Measurements from ENCODE around the gene RBM33. TPM values are rescaled to one million over a fixed set of nuclear protein-coding genes. Genes with fewer than 3 reads are reported as not detected.

RBM33 gene
- total and polyA plus RNA-seq, 2 of the 8 experiments (the other 6 are each of a cell fraction or from before 2014, with no cell fraction given) = 16.5 to 64.6 TPM

- H3K23ac ChIP-seq (ENCODE audit: insufficient read length) = no peak overlapping the region
- FAIRE-seq (no peak), DNase-seq (ENCODE audit: low read depth in 1 of 2, low spot score in 2 of 2) (no peak)
- no peak overlapping the region for H4K5ac ChIP-seq (ENCODE audit: insufficient read length, low read depth, low read length)
- CTCF ChIA-PET (ENCODE audit: partially characterized antibody) = interaction anchor here (1.0 to 1.2 kb wide), 4 partner anchors 12 to 828 kb away, joined by 3 to 5 read pairs (median 3); no protein-coding TSS in a partner anchor
- H3K14ac ChIP-seq (ENCODE audit: insufficient read length) = no peak overlapping the region
- no peak overlapping the region for H2BK120ac ChIP-seq (replicated peaks; ENCODE audit: low read depth, low read length)
- H2BK12ac ChIP-seq (ENCODE audit: low read depth, low read length) = peak overlapping the region; percentile 80; the same call in 1 of the 2 replicates
- H3K9me3 ChIP-seq (ENCODE audit: insufficient read depth in 2 of 2, low read depth in 1 of 2, low read length in 1 of 2) = no peaks in the 10 kb centered on the region
- no peak overlapping the region for H2BK20ac ChIP-seq (ENCODE audit: low read length)
- H3K79me2 ChIP-seq (ENCODE audit: control insufficient read depth in 1 of 2, insufficient read depth in 2 of 2, low read length in 2 of 2) = no peaks in the 10 kb centered on the region
- 0 out of 8 replicates have a peak, but pooled peaks cover 0 to 3% (median 0%) of the 10 kb centered on the region in 4 experiments for H3K36me3 ChIP-seq (ENCODE audit: control insufficient read depth in 2 of 4, insufficient read depth in 4 of 4, low read length in 3 of 4)
- H2AFZ ChIP-seq (ENCODE audit: low read length) = no peak overlapping the region
- peaks cover 7% of the 10 kb centered on the region; the same call in 1 of the 2 replicates for H3K23me2 ChIP-seq (ENCODE audit: low read depth, low read length)
- no peaks in the 10 kb centered on the region for H3K79me1 ChIP-seq (ENCODE audit: low read depth, low read length)
- peak overlapping the region; percentile 60; the same call in 1 of the 2 replicates for H2BK5ac ChIP-seq (ENCODE audit: low read depth, low read length)
- no peak overlapping the region for H3K4ac ChIP-seq (replicated peaks; ENCODE audit: insufficient read length, low read depth, low read length)
- H3K56ac ChIP-seq (replicated peaks; ENCODE audit: insufficient read length, low read depth, low read length) = no peak overlapping the region
- no peak overlapping the region for H2BK15ac ChIP-seq (ENCODE audit: low read length)
- H3K9ac ChIP-seq (replicated peaks in 1 of 4; ENCODE audit: extremely low read depth in 1 of 4, low read depth in 3 of 4, low read length in 3 of 4) = no peak overlapping the region
- peak overlapping the region; percentile 25 for H4K91ac ChIP-seq (replicated peaks; ENCODE audit: insufficient read length, low read length)
- POLR2A ChIA-PET (ENCODE audit: partially characterized antibody) = interaction anchor here (1.2 kb wide), 1 partner anchor 9 kb away, joined by 3 read pairs; no protein-coding TSS in a partner anchor
- H3K27ac ChIP-seq (ENCODE audit: low read depth, low read length) = no peak overlapping the region
- 13% methylated on average over 21 of the region's 21 CpGs; no CpG with 5 or more reads in 1 of the 2 experiments for WGBS, 2 experiments (ENCODE audit: extremely low coverage in 1 of 2, insufficient coverage in 1 of 2, insufficient read length in 1 of 2, insufficient replicate concordance in 2 of 2, low coverage in 1 of 2, low lambda C conversion rate in 2 of 2, missing lambda C conversion rate in 1 of 2)
- peak overlapping the region in 2 of 4 experiments; percentile 19 to 56; a peak in 4 of 8 replicates for H3K4me3 ChIP-seq (ENCODE audit: extremely low read depth in 1 of 4, insufficient read depth in 2 of 4, low read depth in 3 of 4, low read length in 4 of 4)
- H3K27me3 ChIP-seq (replicated peaks in 1 of 4; ENCODE audit: control insufficient read depth in 3 of 4, extremely low read depth in 1 of 4, insufficient read depth in 3 of 4, low read length in 3 of 4) = peaks cover 85 to 96% (median 92%) of the 10 kb centered on the region in 4 experiments
- H3K4me1 ChIP-seq (replicated peaks in 1 of 4; ENCODE audit: control insufficient read depth in 3 of 4, insufficient read depth in 4 of 4, low read length in 3 of 4) = peaks cover 5 to 67% (median 42%) of the 10 kb centered on the region in 4 experiments
- no peak overlapping the region for H3K18ac ChIP-seq (ENCODE audit: extremely low read depth, low read length)
- H4K20me1 ChIP-seq (replicated peaks in 1 of 2; ENCODE audit: control insufficient read depth in 1 of 2, insufficient read depth in 2 of 2, low read length in 2 of 2) = peaks cover 18 to 34% of the 10 kb centered on the region in 2 experiments
- H4K8ac ChIP-seq (ENCODE audit: extremely low read depth, insufficient read depth, low read length) = no peak overlapping the region
- peak overlapping the region; percentile 40 to 73 for H3K4me2 ChIP-seq (ENCODE audit: insufficient read depth in 1 of 2, low read depth in 2 of 2, low read length in 2 of 2)
- no peak for TF ChIP-seq ATF3 (IDR thresholded peaks at IDR 0.05; ENCODE audit: insufficient read depth, low read depth, low read length)
- TF ChIP-seq RNF2 (IDR thresholded peaks at IDR 0.05; ENCODE audit: borderline replicate concordance, low read depth, low read length, missing control alignments, poor library complexity, severe bottlenecking) = peak; percentile 9
- no peak overlapping the region; the same call in 1 of the 2 replicates for H2AK5ac ChIP-seq (ENCODE audit: low read depth, low read length)
These were observed 166.5 kb downstream of the RBM33 start for GRCh38 chr7:155810770-155811559.
